Esophagus muscularis mucosa (tissue), 3 donors: ENCODE data around the gene SMAD9.

ENCODE experiments used
- POLR2A ChIP-seq: fragments of 450-650 bp; IDR thresholded peaks from one replicate; pipeline ENCODE4 v1.6.1; 2017; ENCODE audit warnings: antibody characterized with exemption, moderate library complexity, mild to moderate bottlenecking, low read depth
- POLR2AphosphoS5 ChIP-seq, 2 donors: sonication (generic); formaldehyde crosslinking; IDR thresholded peaks; one replicate each; pipeline ENCODE4 v1.6.1; 2017; ENCODE audit warnings: antibody characterized with exemption in 2 of 2
- TF ChIP-seq, protein P1 (sequence below), 3 experiments: fragments of 200-600 bp in 2 of 3; fragments of 450-650 bp in 1 of 3; sonication (generic) in 2 of 3; IDR thresholded peaks; one replicate each; pipeline ENCODE4 v1.5.1; 2017 to 2019; ENCODE audit warnings: antibody characterized with exemption in 3 of 3, mild to moderate bottlenecking in 2 of 3, moderate library complexity in 1 of 3

GRCh38 chr13:36959456-36960116 lies 39.5 kb upstream of the SMAD9 start:
- TF ChIP-seq, protein P1, sequence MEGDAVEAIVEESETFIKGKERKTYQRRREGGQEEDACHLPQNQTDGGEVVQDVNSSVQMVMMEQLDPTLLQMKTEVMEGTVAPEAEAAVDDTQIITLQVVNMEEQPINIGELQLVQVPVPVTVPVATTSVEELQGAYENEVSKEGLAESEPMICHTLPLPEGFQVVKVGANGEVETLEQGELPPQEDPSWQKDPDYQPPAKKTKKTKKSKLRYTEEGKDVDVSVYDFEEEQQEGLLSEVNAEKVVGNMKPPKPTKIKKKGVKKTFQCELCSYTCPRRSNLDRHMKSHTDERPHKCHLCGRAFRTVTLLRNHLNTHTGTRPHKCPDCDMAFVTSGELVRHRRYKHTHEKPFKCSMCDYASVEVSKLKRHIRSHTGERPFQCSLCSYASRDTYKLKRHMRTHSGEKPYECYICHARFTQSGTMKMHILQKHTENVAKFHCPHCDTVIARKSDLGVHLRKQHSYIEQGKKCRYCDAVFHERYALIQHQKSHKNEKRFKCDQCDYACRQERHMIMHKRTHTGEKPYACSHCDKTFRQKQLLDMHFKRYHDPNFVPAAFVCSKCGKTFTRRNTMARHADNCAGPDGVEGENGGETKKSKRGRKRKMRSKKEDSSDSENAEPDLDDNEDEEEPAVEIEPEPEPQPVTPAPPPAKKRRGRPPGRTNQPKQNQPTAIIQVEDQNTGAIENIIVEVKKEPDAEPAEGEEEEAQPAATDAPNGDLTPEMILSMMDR (IDR thresholded peaks at IDR 0.05), result no peak
- no peak for TF ChIP-seq POLR2A
- TF ChIP-seq POLR2AphosphoS5 (IDR thresholded peaks at IDR 0.05), result no peak
